Femur (tissue), 1 donor: Measurements from ENCODE around the gene RAF1.
"Not testable (repeated sequence)": the region's sequence is repeated elsewhere in the genome, so short reads cannot be mapped to it uniquely, and the experiment has no call there.

Experiments used
- DNase-seq: peaks from one replicate; pipeline ENCODE4 v3.0.0-alpha.2; 2017

RAF1 gene

DNA sequence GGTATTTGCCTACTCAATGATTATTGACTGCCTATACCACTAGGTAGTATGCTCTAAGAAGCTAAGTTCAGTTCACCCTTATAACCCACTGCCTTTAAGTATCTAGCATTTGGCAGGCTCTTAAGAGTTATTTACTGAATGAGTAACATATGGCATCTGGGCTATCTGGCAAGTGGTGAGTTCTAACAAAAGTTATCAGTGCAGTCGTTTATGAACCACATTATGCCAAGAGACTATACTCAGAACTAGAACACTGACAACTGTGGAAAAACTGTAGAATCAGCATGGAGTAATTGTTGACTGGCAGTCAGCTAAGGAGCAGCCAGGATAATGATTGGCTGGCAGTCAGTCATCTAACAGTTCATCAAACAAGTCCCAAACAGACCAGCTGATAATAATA is 25.8 kb downstream of the RAF1 start:
- no peak for DNase-seq

DNA sequence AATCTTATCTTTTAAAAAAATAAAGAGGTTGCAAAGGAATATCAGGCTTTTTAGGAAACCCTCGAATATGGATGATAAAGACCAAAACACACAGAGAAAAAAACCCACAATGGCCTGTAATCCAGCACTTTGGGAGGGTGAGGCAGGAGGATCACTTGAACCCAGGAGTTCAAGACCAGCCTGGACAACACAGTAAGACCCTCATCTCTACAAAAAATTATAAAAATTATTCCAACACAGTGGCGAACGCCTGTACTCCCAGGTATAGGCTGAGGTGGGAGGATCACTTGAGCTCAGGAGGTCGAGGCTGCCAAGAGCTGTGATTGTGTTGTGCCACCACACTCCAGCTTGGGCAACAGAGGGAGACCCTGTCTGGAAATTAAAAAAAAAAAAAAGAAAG is 30.8 kb downstream of the RAF1 start:
- DNase-seq = no peak

DNA sequence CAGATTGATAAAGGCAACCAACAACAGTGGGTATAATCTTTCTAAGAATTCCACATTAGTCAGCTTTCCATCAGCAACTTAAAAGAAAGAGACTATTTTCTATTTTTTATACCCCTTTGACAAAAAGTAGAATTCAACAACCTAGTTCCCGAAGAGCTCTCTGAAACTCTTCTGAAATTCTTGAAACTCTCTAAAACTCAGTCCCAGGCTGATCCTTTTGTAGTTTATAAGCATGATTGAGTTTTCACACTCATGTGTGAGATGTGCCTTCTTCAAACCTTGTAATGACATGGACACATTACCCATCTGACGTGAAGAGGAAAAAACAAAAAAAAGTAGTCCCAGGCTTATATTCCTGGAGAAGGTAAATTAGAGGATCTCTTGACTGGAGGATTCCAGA is 31.4 kb downstream of the RAF1 start:
- no peak for DNase-seq

DNA sequence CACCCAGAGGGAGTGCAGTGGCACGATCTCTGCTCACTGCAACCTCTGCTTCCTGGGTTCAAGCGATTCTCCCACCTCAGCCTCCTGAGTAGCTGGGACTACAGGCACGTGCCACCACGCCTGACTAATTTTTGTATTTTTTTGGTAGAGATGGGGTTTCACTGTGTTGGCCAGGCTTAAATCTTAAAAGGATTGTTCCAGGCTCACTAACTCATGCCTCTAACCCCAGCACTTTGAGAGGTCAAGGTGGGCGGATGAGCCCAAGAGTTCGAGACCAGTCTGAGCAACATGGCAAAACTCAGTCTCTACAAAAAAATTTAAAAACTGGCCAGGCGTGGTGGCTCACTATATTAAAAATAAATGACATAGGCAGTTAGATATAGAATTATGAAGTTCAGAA is 33.1 kb downstream of the RAF1 start:
- not testable (repeated sequence) for DNase-seq

DNA sequence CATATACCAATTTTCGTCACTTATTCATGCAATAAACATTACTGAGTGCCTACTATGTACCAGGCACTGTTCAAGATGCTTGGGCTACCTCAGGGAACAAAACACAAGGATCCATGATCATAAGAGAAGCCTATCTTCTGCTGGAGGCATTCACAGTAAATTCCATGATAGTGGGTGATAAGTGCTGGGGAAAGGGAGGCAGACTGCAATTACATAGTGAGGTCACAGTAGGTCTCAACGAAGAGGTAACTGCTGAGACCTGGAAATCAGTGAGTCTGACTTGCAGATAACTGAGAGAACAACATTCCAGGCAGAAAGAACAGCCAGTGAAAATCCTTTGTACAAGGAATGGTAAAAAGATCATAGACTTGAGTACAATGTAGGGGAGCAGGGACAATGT is 33.6 kb downstream of the RAF1 start:
- DNase-seq = no peak

DNA sequence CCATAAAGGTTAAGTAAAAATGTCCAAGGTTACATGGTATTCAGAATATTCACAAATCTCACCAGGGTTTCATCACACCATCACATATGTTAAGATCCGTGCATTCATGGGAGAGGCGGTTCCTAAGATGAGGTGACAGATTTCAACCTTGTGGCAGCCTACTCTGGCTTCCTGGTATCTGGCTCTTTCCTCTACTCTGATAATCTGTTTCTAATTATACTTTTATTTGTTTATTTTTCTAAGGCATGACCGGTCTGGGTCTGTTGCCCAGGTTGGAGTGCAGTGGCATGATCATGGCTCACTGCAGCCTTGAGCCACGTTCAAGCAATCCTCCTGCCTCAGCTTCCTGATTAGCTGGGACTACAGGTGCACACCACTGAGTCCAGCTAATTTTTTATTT is 34.4 kb downstream of the RAF1 start:
- DNase-seq = no peak

DNA sequence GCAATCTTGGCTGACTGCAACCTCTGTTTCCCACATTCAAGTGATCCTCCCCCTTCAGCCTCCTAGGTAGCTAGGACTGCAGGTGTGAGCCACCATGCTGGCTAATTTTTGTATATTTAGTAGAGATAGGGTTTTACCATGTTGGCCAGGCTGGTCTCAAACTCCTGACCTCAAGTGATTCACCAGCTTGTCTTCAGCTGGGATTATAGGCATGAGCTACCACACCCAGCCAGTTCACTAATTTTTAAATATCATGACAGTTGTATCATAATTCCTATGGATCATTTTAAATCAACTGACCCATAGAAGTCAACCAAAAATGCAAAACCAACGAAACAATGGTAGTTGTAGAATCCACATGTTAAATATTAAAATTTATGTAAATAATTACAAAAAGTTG is 35.1 kb downstream of the RAF1 start:
- no peak for DNase-seq

DNA sequence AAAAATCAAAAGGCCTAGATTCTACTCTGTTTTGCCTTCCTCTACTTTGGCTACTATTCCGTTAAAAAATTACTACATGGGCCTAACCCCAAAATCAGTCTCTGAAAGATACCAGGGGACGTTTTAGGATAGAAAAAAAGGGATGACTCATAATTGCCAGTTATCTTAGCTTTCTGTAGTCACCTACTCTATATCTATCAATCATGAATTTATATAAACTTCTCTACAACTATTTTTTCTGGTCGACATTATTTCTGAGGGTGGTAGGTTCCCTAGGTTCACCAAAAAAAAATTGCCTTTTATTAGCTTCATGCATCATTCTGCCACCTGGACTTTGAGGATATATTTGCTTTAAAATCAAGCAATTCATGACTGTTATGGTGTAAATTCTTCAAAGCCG is 36.5 kb downstream of the RAF1 start:
- no peak for DNase-seq

DNA sequence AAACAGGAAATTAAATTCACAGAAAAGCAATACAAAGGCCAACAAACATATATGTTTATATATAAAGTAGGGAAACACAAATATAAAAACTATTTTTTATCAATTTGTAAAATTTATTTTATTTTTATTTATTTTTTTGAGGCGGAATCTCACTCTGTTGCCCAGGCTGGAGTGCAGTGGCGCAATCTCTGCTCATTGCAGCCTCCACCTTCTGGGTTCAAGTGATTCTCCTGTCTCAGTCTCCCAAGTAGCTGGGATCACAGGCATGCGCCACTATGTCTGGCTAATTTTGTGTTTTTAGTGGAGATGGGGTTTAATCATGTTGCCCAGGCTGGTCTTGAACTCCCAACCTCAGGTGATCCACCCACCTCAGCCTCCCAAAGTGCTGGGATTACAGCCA is 39.0 kb downstream of the RAF1 start:
- DNase-seq = not testable (repeated sequence)

DNA sequence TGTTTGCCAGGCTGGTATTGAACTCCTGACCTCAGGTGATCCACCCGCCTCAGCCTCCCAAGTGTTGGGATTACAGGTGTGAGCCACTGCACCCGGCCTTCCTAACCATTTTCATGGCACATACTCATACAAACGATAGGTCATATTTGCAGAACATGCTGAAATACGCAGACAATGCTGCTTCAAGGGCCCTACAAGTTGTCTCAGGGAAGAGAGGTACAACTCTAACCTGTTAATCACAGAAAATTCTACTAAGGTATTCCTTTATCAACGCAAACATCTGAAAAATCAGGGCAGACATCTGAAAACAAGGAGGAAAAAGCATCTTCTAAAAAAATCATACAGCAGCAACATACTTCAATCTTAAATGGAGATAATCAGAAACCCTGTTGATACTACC is 39.9 kb downstream of the RAF1 start:
- DNase-seq = no peak

DNA sequence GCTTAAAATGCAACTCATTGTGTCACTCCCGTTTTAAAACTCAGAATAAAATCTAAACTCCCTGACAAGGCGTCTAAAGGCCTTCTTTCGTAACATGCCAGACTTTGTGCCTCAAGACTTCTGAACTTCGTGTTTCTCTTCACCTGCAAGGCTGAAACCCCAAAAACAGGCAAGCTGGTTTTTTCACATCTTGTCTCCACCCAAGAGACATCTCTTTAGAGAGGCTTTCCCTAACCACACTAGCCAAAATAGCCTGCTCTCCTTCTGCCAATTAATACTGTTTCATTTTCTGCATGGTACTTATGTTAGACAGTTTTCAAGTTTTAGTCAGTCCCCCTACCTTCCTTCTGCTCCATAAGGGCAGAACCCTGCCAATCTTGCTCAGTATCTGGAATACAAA is 41.6 kb downstream of the RAF1 start:
- no peak for DNase-seq

DNA sequence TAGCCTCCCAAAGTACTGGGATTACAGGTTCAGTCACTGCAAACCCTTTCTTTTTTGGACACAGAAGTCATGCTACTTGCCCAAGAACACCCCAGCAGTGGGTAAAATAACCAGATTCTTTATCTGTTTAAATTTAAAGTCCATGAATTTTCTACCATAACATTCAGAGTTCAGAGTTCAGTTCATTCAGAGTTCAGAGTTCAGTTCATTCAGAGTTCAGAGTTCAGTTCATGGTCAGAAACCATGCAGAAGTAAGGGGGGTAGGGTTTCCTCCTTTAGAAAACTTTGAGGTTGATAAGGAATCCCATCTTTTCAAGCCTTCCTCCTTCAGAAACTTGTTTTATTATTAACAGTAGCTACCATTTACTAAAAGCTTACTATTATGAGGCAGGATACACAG is 43.2 kb downstream of the RAF1 start:
- no peak for DNase-seq

DNA sequence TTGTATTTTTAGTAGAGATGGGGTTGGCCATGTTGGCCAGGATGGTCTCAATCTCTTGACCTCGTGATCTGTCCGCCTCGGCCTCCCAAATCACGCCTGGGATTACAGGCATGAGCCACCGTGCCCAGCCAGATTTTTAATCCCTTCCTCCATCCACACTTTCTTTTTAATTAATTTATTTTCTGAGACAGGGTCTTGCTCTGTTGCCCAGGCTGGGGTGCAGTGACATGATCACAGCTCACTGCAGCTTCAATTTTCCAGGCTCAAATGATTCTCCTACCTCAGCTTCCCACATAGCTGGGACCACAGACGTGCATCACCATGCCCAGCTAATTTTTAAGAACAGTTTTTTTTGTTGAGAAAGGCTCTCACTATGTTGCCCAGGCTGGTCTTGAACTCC is 43.6 kb downstream of the RAF1 start:
- no peak for DNase-seq

DNA sequence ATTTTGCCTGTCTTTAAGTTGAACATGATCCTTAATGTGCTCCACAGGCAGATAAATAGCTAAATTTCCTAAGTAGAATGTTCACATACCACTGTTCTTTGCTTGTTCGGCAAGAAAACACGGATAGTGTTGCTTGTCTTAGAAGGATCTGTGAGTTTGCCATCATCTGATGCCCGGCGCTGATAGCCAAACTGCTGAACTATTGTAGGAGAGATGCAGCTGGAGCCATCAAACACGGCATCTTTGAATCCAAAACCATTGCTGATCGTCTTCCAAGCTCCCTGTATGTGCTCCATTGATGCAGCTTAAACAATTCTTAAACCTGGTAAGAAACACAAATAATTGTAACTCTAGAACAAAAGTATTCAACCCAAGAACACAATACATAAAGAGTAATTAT is 45.5 kb downstream of the RAF1 start:
- DNase-seq = no peak

DNA sequence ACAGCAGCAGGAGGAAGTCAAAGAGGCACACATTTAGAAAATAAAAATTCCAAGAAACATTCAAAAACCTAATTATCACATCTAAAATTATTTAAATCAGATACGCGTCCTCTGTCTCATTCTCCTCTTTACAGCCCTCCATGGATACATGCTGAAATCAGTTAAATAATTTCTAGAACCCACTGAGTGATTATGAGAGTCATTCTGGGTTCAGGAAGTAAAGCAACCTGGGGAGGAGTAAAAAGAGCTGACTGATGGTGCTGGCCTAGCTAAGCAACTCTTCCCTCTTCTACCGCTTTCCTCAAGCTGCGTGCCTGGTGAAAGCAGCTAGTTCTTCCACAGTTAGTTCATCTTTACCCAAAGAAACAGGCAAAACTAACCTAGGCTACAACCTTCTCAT is 48.7 kb downstream of the RAF1 start:
- no peak for DNase-seq

DNA sequence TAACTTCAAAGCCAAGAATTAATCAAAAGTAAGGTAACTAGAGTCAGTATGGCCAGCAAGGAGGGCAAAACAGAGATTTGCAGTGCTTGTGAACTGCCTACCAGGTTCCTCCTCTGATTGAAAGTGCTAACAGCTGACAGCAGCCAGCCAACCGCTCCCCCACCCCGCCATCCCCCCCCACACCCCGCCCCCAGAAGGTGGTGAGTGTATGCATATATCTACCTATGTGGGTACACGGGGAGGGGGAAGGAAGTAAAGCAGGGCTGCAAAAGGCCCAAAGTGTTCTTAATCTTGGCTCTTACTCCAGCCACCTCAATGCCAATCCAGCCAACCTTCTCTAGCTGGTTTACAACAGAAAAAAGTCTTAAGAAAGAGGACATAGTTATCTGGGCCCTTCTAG is 50.7 kb downstream of the RAF1 start:
- DNase-seq = no peak

DNA sequence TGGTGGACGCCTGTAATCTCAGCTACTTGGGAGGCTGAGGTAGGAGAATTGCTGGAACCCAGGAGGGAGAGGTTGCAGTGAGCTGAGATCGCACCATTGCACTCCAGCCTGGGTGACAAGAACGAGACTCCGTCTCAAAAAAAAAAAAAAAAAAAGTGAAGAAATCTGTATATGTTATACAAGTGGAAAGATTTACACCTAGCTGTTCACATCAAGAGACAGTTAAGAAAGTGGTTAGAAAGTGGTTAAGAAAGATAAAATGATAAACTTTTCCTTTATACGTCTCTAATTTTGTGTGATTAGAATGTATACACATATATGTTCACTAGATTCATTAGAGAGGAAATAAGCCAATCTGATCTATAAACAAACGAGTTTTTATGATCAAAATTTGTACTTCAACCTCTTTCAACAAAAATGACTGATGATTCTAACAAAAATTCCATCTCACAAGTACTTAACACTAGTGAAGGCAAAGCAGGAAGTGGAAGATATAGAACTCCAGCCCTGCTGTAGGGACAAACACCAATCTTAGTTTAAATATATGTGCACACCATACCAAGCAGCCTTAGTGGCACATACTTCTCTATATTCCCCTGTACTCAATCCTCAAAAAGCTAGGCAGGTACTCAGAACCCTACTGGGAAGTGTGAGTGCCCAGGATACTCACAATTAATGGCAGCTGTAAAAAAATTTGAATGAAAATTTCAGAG is 51.2 kb downstream of the RAF1 start:
- DNase-seq = no peak

DNA sequence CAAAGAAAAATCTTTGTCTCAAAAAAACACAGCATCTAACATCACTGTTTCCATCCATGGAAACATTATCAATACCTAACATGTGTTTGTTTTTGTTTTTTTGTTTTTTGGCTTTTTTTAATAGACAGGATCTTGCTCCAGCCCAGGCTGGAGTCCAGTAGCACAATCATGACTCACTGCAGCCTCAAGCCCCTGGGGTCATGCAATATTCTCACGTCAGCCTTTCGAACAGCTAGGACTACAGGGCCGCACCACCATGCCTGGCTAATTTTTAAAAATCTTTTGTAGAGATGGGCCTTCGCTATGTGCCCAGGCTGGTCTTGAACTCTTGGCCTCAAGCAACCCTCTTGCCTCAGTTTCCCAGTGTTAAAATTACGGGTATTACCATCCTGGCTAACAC is 52.8 kb downstream of the RAF1 start:
- DNase-seq = no peak

DNA sequence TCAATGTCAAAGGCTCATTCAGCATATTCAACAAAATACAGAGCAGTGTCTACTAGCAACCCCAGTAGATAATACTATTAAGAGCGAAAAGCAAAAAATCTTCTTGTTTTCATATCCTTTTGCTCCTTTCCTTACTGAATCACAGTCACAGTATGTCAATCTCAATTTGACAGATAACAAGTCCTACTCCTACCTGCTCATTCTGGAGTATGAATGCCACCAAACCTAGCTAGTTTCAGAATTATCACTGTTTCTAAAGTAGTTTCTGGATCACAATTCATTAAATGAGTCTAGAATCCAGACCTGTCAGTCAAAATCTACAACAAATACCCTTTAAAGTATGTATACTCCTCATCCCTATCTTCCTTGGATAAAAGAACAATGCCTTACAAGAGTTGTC is 55.5 kb downstream of the RAF1 start:
- DNase-seq = no peak

DNA sequence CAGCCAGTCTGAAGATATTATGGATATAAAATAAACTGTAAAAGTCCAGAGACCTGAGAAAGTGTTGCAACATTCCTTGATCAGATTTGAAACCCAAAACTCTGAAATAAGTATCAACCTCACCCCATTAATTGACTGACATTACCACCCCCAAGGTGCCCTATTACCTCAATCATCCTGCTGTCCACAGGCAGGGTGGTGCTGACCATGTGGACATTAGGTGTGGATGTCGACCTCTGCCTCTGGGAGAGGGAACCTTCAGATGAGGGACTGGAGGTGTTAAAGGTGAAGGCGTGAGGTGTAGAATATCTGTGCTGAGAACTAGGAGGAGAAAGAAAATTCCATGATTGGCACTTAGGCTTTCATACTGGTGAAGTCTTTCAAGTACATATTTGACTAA is 59.9 kb downstream of the RAF1 start:
- DNase-seq = no peak

DNA sequence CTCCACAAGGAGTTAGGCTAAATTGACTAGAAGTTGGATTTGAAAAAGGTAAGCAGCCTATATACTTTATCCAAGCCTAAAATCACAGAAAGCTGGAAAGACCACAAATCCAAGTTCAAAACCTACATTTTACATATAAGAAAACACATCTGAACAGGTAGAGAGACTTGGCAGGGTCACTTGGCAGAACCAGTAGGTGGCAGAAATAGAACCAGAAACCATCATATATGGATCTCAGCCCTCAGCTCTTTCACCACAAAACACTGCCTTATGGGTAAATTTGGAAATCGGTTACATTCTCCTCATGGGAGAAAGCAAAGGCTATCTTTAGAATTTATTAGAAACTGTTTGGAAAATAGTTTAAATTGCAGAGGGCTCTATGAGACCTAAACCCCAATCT is 62.8 kb downstream of the RAF1 start:
- DNase-seq = no peak

DNA sequence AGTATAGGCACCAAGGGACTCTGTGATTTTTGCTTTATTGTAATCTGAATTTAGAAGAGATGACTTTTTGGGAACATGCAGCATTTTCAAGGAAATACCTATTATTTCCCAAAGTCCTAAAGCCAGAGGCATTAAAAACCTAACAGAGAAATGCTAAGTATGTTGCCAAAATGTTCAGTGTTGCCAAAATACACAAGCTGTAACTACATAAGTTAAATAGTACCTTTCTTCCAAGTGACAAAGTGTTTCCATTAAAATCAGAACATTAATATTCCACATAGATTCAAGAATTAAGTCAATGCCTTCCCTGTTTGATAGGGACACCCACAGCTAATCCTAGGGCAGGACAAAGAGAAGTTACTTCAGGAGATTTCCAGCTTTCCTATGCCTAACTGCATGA is 65.0 kb downstream of the RAF1 start:
- DNase-seq = no peak

DNA sequence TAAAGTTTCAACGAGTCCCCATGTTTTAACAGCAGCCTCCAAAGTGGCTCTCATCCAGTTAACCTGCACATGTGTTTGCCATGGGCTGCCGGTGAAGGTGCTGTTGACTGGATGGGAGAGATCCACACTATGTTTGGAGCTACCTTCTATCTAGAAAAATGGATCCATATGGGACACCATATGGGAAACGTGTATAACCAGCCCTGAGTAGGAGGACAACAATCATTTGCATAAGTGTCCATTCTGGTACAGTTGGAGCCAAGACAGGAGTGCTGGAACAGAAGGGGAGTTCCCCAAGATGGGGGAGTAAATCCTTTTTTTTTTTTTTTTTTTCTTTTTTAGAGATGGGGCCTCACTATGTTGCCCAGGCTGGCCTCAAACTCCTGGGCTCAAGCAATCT is 70.4 kb downstream of the RAF1 start:
- DNase-seq = no peak

DNA sequence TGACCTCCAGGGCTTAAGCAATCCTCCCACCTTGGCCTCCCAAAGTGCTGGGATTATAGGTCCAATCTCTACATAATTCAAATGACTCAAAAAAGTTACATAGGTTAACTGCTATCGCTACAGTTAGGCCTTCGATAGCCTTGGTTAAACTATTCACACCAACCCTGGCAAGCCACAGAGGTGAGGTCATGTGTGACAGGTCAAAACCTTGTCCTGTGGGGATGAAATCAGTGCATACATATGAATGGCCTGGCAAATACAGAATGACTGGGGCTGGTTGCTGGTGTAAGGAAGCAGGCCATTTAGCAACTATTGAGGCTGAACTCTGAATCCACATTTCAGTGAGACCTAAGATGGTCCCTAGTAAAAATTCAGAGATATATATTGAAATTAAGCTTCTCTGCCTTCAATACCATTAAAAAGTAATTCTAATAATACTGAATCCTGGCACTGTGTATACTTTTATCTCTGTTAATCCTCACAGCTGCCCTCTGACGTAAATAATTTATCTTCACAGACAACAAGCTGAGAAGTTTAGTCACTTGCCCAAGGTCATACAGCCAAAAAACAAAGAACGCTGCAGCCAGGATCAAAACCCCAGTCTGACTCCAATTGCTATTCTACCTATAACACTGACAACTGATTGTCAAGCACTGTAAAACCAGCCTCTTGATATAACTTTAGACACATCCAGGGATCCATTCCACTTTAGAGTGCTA is 71.8 kb downstream of the RAF1 start:
- no peak for DNase-seq

DNA sequence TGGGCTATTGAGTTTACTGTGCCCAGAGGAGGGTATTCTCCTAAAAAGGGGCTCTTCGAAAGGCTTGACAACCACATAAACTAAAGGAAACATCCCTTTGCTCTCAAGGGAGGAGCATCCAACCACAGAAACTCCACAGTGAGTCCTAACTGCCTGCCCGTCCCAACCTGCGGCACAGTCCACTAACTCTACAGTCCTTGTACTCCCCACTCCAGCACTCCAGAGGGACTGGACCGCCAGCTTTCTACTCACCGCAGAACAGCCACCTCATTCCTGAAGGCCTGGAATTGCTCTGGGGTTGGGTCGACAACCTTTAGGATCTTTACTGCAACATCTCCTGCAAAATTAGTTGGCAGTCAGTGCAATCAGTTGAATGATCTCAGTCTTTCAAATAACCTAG is 72.5 kb downstream of the RAF1 start:
- DNase-seq = no peak
